Cardiac fibroblast (primary cell): ENCODE measurements around the gene RBM4B.

ENCODE experiments used
- DNase-seq, 2 donors: peaks; one replicate each; pipeline versions ENCODE4 v3.0.0 to v3.0.0-alpha.2; 2010; ENCODE audit warnings: low read depth in 2 of 2
- H3K4me3 ChIP-seq, 2 donors: replicated peaks in 1 of 2; 1 replicate in 1 of 2; 2 replicates in 1 of 2; pipeline ENCODE4 v1.5.1; 2011; ENCODE audit warnings: low read depth in 2 of 2, low read length in 2 of 2, mild to moderate bottlenecking in 2 of 2, moderate library complexity in 1 of 2
- TF ChIP-seq, protein P1 (sequence below): IDR thresholded peaks from one replicate; pipeline ENCODE4 v1.5.1; 2011; ENCODE audit warnings: low read depth, mild to moderate bottlenecking, low read length, inconsistent platforms

The RBM4B gene

DNA sequence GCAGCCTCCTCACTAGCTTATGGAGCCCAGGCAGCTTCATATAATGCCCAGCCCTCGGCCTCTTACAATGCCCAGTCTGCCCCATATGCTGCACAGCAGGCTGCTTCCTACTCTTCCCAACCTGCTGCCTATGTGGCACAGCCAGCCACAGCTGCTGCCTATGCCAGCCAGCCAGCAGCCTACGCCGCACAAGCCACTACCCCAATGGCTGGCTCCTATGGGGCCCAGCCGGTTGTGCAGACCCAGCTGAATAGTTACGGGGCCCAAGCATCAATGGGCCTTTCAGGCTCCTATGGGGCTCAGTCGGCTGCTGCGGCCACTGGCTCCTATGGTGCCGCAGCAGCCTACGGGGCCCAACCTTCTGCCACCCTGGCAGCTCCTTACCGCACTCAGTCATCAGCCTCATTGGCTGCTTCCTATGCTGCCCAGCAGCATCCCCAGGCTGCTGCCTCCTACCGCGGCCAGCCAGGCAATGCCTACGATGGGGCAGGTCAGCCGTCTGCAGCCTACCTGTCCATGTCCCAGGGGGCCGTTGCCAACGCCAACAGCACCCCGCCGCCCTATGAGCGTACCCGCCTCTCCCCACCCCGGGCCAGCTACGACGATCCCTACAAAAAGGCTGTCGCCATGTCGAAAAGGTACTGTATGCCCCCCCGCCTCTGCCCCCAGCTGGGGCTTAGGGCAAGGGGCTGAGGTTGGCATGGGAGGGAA is 52.5 kb downstream of the RBM4B start:
- TF ChIP-seq, protein P1, sequence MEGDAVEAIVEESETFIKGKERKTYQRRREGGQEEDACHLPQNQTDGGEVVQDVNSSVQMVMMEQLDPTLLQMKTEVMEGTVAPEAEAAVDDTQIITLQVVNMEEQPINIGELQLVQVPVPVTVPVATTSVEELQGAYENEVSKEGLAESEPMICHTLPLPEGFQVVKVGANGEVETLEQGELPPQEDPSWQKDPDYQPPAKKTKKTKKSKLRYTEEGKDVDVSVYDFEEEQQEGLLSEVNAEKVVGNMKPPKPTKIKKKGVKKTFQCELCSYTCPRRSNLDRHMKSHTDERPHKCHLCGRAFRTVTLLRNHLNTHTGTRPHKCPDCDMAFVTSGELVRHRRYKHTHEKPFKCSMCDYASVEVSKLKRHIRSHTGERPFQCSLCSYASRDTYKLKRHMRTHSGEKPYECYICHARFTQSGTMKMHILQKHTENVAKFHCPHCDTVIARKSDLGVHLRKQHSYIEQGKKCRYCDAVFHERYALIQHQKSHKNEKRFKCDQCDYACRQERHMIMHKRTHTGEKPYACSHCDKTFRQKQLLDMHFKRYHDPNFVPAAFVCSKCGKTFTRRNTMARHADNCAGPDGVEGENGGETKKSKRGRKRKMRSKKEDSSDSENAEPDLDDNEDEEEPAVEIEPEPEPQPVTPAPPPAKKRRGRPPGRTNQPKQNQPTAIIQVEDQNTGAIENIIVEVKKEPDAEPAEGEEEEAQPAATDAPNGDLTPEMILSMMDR: no peak
- DNase-seq: no peak
- no peak overlapping the region for H3K4me3 ChIP-seq

DNA sequence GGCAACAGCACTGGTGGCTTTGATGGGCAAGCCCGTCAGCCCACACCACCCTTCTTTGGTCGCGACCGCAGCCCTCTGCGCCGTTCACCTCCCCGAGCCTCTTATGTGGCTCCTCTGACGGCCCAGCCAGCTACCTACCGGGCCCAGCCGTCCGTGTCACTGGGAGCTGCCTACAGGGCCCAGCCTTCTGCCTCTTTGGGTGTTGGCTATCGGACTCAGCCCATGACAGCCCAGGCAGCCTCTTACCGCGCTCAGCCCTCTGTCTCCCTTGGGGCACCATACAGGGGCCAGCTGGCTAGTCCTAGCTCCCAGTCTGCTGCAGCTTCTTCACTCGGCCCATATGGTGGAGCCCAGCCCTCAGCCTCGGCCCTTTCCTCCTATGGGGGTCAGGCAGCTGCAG is 53.2 kb downstream of the RBM4B start:
- no peak for DNase-seq
- no peak overlapping the region for H3K4me3 ChIP-seq
- TF ChIP-seq, protein P1: no peak

DNA sequence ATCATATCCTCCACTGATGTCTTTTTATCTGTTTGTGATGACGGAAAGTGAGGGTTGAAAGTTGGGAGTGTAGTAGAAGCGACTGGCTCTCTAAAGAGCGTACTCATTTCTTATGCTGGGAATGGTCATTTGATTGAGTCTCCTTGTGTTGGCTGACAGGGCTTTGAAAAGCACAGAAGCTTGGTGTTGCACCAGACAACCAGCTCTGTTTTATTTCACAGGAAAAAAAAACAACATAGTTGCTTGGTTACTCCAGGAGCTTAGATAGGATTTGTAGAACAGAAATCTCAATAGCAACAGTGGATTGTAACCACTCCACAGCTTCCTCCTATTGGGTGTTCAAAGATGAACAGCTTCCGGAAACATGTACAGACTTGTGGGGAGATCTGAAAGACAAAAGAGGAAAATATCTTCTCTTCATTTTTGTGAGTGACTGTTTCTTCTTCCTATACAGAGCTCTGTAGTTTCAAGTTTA is 58.6 kb downstream of the RBM4B start:
- DNase-seq: peak; percentile 70 to 88
- H3K4me3 ChIP-seq: peak overlapping the region; percentile 93 to 97
- TF ChIP-seq, protein P1: no peak

DNA sequence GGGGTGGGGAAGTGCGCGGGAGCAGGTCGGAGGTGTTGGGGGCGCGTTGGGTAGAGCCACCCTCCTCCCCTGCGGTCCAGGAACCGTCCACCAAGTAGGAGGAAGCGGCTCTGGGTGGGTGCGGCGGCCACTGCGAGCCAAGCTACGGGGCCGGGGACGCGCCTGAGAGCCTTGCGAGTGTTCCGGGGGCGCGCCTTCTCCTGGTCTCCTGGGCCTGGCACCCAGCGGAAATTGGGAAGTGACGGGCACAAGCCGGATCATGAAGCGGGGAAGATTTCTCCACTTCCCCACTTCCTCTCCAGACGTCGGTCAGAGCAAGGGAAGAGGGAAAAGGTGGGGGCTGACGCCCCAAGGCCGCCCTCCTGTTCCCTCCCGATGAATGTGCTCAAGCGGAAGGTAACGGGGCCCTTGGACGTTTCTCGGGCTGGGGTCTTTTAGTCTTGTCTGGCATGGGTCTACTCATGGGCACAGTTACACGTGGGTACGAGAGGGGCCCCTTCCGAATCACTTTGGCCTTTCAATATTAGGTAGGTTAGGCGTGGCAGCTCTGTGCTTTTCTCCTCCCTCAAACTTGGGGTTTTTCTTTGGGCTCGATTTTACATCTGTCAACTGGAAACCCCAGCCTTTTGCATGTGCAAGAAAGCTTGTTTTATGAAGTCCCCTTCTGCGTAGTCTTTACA is 60.4 kb downstream of the RBM4B start:
- DNase-seq: peak in 1 of 2 donors; percentile 64
- TF ChIP-seq, protein P1: no peak
- peak overlapping the region; percentile 93 to 97 for H3K4me3 ChIP-seq

DNA sequence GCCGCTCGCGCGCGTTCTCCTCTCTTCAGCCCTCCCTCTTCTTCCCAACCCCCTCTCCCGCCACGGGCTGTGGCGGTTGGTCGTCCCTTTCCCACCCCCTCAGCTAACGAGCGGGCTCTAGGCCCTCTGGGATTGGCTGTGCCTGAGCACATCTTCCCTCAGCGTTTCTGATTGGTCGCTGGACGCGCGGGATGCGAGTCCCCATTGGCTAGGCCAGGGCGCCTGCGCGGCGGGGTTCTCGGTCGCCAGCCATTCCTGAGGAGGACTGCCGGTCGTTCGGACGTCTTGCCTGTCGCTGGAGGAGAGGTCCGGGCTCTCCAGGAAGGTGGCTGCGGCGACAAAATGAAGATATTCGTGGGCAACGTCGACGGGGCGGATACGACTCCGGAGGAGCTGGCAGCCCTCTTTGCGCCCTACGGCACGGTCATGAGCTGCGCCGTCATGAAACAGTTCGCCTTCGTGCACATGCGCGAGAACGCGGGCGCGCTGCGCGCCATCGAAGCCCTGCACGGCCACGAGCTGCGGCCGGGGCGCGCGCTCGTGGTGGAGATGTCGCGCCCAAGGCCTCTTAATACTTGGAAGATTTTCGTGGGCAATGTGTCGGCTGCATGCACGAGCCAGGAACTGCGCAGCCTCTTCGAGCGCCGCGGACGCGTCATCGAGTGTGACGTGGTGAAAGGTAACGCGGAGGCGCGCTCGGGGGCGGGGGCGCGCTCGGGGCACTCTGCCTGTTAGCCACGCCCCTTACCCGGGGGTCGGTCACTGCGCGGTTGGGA is 61.1 kb downstream of the RBM4B start, which contains the start of gene RBM14:
Gene RBM14 (plus strand): TSS at position 252 of the 776 bp plus-strand sequence. CDS start 91 bp downstream, at position 343.
- TF ChIP-seq, protein P1: no peak
- peak; percentile 99 for DNase-seq

More for the DNA sequence above, 61.1 kb downstream of the RBM4B start, which contains the start of gene RBM14:
- peak within 1 kb of the TSS; percentile 93 to 97 for H3K4me3 ChIP-seq
